ENCODE results near the gene CEP85. TPM values are rescaled to one million over a fixed set of nuclear protein-coding genes. Genes with fewer than 3 reads are reported as not detected.
"Not testable (repeated sequence)": the region's sequence is repeated elsewhere in the genome, so short reads cannot be mapped to it uniquely, and the experiment has no call there.

The CEP85 gene
- total and polyA plus RNA-seq, 8 donors = 2.7 to 6.6 (median 3.7) TPM

DNA sequence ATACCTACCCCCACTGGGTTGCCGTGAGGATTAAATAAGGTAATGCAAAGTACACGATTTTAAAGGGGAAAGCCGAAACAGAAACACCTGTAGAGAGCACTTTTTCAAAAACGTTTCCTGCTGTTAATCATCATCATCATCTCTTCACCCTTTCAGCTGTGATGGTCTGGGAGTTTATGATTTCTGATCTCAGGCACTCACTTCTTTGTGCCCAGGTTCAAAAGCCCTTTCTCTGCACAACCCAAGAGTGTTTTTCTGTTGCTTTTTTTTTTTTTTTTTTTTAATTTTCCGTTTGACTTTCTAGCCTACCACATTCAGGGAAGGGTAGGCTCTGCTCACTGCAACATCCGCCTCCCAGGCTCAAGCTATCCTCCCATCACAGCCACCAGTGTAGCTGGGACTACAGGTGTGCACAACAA, 73.4 kb downstream of the CEP85 start:
- H3K27me3 ChIP-seq = no peaks in the 10 kb centered on the region
- H3K36me3 ChIP-seq = no peaks in the 10 kb centered on the region
- intact Hi-C loops (cut with DNase I) = no loop called here
- no peak for ATAC-seq
- WGBS, 2 donors = 30 to 34% methylated on average over 6 of the region's 6 CpGs
- DNase-seq = no peak
- H3K4me3 ChIP-seq = peak overlapping the region in 2 of 4 donors; percentile 86 to 89
- peaks cover 0 to 10% (median 4%) of the 10 kb centered on the region in 3 donors for H3K4me1 ChIP-seq
- no peak for FAIRE-seq
- H3K27ac ChIP-seq = no peak overlapping the region
- H3K9me3 ChIP-seq = no peaks in the 10 kb centered on the region
- TF ChIP-seq, protein P1, sequence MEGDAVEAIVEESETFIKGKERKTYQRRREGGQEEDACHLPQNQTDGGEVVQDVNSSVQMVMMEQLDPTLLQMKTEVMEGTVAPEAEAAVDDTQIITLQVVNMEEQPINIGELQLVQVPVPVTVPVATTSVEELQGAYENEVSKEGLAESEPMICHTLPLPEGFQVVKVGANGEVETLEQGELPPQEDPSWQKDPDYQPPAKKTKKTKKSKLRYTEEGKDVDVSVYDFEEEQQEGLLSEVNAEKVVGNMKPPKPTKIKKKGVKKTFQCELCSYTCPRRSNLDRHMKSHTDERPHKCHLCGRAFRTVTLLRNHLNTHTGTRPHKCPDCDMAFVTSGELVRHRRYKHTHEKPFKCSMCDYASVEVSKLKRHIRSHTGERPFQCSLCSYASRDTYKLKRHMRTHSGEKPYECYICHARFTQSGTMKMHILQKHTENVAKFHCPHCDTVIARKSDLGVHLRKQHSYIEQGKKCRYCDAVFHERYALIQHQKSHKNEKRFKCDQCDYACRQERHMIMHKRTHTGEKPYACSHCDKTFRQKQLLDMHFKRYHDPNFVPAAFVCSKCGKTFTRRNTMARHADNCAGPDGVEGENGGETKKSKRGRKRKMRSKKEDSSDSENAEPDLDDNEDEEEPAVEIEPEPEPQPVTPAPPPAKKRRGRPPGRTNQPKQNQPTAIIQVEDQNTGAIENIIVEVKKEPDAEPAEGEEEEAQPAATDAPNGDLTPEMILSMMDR (IDR thresholded peaks at IDR 0.05) = no peak

DNA sequence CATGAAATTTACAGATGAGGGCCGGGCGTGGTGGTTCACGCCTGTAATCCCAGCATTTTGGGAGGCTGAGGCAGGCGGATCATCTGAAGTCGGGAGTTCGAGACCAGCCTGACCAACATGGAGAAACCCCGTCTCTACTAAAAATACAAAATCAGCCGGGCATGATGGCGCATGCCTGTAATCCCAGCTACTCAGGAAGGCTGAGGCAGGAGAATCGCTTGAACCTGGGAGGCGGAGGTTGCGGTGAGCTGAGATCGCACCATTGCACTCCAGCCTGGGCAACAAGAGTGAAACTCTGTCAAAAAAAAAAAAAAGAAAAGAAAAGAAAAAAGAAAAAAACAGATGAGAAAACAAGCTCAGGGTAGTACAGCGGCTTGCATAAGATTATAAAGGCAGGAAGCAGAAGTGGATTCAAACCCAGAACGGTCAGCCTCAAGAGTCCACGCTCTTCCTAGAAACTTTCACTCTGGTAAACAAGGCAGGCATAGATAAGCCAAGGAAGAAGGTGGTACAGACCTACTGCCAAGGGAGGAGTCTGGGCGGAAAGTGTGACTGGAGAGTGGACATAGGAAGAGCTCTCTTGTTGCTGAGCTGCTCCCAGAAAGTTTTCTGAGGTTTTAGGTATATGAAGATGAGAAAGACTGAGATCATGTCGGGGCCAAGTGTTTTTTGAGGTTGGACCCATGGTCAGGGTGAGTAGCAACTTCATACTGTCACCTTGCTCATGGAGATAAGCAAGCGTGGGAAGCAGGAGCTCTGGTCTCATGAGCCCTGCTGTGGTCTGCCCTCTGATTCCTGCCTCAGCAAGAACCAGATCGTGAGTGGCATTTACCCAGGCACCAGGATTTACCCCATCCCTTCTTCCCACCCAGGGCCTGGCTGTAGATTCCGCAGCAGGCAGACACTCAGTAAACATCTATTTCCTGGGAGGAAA, 74.2 kb downstream of the CEP85 start:
- FAIRE-seq; DNase-seq; H3K27me3 ChIP-seq; H3K9me3 ChIP-seq; H3K4me1 ChIP-seq; H3K27ac ChIP-seq; H3K36me3 ChIP-seq; H3K4me3 ChIP-seq; intact Hi-C loops (cut with DNase I); ATAC-seq: not testable (repeated sequence)
- WGBS, 2 donors = 76 to 80% methylated on average over 21 of the region's 21 CpGs

DNA sequence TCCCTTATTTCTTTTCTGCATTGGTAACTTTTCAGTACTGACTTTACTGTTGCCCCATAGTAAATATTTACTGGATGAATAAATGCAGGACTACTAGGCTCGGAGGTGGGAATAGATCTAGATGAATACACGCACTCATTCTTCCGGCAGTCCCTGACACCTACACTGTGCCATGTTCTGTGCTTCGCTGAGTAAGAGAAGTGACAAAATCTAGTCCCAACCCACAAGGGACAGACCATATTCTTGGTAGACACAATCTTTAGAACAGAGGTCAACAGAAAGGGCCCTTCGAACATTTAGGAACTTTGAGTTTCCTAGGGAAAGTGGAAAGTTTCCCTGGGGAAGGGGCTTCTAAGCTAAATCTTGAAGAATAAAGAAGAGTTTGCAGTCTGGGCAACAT, 80.5 kb downstream of the CEP85 start:
- FAIRE-seq (no peak), DNase-seq (no peak), ATAC-seq (no peak)
- no peak overlapping the region for H3K27ac ChIP-seq
- intact Hi-C loops (cut with DNase I) = no loop called here
- H3K4me1 ChIP-seq = no peaks in the 10 kb centered on the region
- 68 to 78% methylated on average over 5 of the region's 5 CpGs for WGBS, 2 donors
- TF ChIP-seq, protein P1 (IDR thresholded peaks at IDR 0.05) = no peak
- H3K4me3 ChIP-seq = no peak overlapping the region
- no peaks in the 10 kb centered on the region for H3K36me3 ChIP-seq
- H3K27me3 ChIP-seq = no peaks in the 10 kb centered on the region
- no peaks in the 10 kb centered on the region for H3K9me3 ChIP-seq

DNA sequence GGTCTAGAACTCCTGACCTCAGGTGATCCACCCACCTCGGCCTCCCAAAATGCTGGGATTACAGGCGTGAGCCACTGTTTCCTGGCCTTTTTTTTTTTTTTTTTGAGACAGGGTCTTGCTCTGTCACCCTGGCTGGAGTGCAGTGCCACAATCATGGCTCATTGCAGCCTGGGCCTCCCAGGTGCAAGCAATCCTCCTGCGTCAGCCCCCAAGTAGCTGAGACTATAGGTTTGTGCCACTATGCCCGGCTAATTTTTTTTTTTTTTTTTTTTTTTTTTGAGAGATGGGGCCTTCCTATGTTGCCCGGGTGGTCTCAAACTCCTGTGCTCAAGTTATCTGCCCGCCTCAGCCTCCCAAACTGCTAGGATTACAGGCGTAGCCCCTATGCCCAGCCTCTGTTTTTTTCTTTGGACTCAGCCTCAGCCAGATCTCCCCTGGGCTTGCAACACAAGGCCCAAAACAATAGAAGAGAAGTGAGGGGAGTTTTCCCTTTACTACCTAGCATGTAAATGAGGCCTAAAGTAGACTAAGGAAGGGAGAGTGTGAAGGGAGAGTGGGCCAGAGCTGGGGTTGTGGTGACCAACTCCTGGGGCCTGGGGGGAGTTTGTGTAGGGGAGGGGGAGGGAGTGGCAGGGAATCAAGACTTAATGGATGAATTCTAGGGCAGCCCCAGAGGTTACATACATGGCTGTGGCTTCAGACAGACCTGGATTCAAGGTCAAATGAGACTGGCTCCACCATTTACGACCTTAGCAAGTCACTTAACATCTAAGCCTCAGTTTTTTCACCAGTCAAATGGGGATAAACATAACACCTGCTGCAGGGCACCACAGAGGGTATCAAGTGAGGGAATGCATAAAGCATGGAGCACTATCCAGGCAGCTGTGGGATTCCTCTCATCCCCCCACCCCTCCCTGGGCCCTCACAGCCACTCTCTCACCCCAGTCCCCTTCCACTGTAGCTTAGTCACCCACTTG, 82.2 kb downstream of the CEP85 start:
- 77 to 87% methylated on average over 8 of the region's 8 CpGs for WGBS, 2 donors
- Histone ChIP-seq H3K4me3 (no peak overlapping the region), H3K27ac (no peak overlapping the region), H3K9me3 (no peaks in the 10 kb centered on the region), H3K27me3 (no peaks in the 10 kb centered on the region), H3K4me1 (no peaks in the 10 kb centered on the region), H3K36me3 (no peaks in the 10 kb centered on the region)
- no peak for DNase-seq
- FAIRE-seq = no peak
- ATAC-seq = no peak
- TF ChIP-seq, protein P1 (IDR thresholded peaks at IDR 0.05) = no peak
- intact Hi-C loops (cut with DNase I) = loop anchor here in 1 of 3 donors (5.0 kb wide), 1 partner anchor 39 kb away; no protein-coding TSS in a partner anchor

DNA sequence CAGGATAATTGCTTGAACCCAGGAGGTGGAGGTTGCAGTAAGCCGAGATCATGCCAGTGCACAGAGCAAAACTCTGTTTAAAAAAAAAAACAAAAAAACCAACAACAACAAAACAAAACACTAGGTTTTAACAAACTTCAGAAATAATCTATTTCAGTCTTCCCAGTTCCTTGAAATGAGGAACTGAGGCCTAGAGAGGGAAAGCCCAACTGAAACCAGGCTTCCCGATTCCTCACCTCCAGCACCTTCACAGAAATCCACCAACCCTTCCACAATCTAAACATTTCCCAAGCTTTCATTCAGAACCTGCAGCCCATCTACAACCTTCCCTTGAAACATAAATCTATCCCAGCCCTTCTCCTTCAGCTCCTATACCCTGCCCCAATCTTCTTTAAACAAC, 83.1 kb downstream of the CEP85 start:
- no peak overlapping the region for H3K4me3 ChIP-seq
- H3K27me3 ChIP-seq = no peaks in the 10 kb centered on the region
- WGBS, 2 donors = 85 to 90% methylated on average over 2 of the region's 2 CpGs
- no peaks in the 10 kb centered on the region for H3K4me1 ChIP-seq
- no peaks in the 10 kb centered on the region for H3K9me3 ChIP-seq
- DNase-seq (no peak), FAIRE-seq (no peak), ATAC-seq (no peak)
- TF ChIP-seq, protein P1 (IDR thresholded peaks at IDR 0.05) = no peak
- no peak overlapping the region for H3K27ac ChIP-seq
- intact Hi-C loops (cut with DNase I) = loop anchor here in 1 of 3 donors (5.0 kb wide), 1 partner anchor 40 kb away; no protein-coding TSS in a partner anchor
- H3K36me3 ChIP-seq = no peaks in the 10 kb centered on the region
